Skin of body (tissue), 2 donors: ENCODE data around the gene DNAJC3. TPM values are rescaled to one million over a fixed set of nuclear protein-coding genes. Genes with fewer than 3 reads are reported as not detected.
"Not testable (repeated sequence)": the region's sequence is repeated elsewhere in the genome, so short reads cannot be mapped to it uniquely, and the experiment has no call there.

Experiments used
- DNase-seq: peaks from one replicate; lab custom pipeline; 2025; lab: John Stamatoyannopoulos, UW
- total RNA-seq: library from RNA; depleted of rRNA; stranded (reverse); fragments of >200 nt; gene quantifications from one replicate; pipeline ENCODE4 v1.2.3, GENCODE V29; 2014

Gene DNAJC3
- total RNA-seq, 1 donor from 2014 or later: 38.0 TPM

- DNase-seq: no peak
Measured at GRCh38 chr13:95714142-95714832, 37.3 kb downstream of the DNAJC3 start.

DNA sequence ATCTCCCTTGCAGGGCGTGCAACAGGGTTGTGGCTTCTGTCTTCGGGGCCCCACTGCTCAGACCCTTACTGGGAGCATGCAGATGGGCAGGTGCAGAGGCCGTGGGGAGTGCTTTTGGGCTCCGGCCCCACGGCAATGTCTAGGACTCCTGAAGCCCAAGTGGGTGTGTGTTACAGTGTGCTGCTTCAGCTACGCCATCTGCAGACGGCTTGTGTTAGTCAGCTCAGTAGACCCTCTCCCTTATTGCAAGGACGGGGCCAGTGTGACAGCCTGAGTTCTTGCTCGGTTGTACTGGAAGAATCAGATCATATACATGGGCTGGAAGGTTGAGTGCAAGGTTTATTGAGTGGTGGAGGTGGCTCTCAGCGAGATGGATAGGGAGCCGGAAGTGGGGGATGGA lies 39.3 kb downstream of the DNAJC3 start:
- no peak for DNase-seq

GRCh38 chr13:95722241-95722640 lies 45.3 kb downstream of the DNAJC3 start:
- no peak for DNase-seq

DNA sequence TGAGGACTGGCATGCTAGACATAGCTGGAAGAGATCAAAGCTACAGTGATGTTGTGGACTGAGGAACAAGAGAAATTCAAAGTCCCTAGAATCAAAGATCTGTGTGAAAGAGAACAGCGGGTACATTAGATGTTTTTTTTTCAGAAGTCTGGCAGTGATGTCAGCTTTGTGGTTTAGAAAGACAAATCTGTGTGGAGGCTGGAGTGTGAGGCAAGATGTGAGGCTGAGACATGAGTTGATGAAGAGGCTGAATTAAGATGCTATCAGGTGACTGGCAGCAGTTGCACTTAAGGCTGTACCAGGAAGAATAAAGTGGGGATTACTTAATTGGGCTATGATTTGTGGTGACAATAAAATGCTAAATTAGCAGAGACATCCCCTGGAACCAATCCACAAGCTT lies 46.5 kb downstream of the DNAJC3 start:
- no peak for DNase-seq

DNA sequence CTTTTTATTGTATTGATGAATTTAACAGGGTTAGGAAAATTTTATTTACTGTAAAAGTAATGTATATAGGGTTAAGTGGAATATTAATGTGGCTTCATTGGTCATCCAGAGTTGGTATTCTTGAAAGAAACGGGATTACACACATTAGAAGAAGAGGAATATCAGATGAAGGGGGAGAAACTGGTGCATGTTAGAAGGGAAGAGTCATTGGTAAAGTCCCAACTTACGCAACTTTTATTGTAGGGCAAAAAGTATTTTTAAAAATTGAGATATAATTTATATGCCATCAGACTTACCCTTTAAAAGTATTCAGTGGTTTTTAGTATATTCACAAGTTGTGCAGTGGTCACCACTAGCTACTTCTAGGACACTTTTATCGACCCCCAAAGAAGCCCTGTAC lies 47.3 kb downstream of the DNAJC3 start:
- no peak for DNase-seq

GRCh38 chr13:95726876-95727275 lies 49.9 kb downstream of the DNAJC3 start:
- no peak for DNase-seq

GRCh38 chr13:95728957-95729356 lies 52.0 kb downstream of the DNAJC3 start:
- no peak for DNase-seq

- no peak for DNase-seq
Measured at GRCh38 chr13:95734124-95734523, 57.2 kb downstream of the DNAJC3 start.

- DNase-seq: not testable (repeated sequence)
Measured at GRCh38 chr13:95740071-95740978, 63.4 kb downstream of the DNAJC3 start.

- DNase-seq: no peak
Measured at GRCh38 chr13:95740979-95741320, 64.0 kb downstream of the DNAJC3 start.

DNA sequence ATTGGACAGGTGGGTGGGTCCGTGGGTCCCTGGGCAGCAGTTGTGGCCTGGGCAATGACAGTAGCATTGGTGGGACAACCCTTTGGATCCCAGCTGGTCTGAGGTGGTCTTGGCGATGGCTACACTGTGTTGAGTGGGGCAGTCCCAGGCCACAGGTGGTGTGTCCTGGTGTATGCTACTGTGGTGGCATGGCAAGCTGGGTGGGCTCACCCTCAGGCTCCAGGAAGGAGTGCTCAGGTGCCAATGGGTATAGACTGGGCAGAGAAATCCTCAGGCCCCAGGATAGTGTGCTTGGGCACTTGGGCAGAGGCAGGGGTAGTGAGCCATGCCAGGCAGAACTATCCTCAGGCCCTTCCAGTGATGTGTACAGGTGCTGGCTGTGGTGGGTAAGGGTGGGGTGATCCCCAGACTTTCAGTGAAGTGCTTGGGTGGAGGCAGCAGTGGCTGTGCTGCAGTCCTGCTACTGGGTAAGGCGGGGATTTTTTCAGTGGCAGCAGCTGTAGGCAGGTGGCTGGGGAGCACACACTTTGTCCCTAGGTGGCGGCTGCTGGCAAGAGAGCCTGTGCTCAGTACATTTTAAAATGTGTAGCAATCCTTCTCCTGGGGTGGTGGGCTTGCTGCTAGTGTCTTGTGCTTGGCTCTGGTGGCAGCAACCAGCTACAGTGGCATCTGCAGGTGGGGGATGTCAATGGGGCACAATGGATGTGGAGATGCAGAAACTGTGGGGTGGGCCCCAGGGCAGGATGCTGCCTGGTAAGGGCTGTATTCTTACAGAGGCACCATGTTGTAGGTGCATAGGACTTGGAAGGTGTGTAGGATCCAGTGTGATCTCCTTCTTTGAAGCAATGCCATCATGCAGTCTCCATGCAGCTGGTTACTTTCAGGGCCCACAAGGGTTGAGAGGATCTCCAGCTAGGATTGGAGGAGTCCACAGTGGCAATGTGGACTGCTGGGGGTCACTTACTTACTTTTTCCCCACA lies 64.9 kb downstream of the DNAJC3 start:
- no peak for DNase-seq

DNA sequence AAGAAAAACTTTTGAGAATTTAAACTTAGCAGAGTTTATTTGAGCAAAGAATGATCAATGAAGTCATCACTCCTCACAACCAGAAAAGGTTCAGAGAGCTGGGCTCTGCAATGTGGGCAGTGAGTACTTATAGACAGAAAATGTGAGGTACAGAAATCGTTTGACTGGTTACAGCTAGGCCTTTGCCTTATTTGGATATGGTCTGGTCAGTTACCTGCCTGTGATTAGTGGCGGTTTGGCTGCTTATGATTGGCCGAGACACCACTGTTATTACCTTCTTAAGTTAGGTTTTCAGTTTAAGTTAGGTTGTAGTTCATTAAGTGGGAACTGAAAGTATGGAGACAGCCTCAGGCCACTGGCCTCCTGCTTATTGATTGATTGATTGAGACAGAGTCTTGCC lies 66.3 kb downstream of the DNAJC3 start:
- no peak for DNase-seq

DNA sequence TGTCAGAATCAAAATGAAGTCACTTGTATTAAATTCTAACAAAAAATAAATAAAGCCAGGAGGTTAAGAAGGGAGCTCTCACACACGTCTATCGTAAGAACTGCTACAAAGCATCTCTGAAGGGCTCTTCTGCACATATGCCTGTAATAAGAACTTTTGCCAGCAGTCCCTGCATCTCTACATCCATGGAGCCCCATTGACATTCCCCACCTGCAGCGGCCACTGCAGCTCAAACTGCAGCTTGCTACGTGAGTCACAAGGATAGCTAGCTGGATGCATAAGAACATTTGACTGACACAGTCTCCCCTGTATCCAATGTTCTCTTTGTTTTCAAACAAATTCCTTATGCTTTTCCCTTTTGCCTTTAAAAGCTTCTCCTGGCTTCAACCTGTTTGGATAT lies 68.3 kb downstream of the DNAJC3 start:
- no peak for DNase-seq

- no peak for DNase-seq
Measured at GRCh38 chr13:95745752-95746151, 68.8 kb downstream of the DNAJC3 start.

DNA sequence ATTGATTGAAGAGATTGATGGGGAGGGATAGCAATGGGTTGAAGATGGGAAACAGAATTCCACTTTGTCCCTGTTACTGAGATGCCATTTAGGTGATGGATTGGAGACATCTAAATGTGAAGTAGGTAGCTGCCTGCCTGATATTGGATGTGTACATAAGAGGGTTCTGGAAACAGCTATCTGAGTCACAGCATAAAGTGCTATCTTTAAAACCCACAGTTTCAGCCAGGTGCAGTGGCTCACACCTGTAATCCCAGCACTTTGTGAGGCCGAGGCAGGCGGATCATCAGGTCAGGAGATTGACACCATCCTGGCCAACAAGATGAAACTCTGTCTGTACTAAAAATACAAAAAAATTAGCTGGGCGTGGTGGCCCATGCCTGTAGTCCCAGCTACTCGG lies 72.6 kb downstream of the DNAJC3 start:
- DNase-seq: no peak

DNA sequence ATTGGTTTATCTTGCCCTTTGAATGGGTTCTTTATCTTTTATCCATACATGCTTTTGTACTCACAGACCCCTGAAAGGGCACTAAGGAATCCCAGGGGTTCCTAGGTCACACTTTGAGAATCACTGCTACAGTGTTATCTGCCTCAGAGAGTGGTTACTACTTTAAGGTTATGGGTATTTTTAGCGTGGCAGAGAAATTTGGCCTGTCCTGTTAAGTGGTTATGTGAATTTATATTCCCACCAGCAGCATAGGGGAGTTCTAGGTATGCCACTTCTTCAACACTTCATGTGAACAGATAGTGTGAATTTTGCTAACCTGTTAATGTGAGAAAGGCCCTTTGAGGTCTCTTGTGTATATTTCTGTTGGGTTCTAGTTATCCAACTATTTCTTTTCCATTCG lies 75.7 kb downstream of the DNAJC3 start:
- DNase-seq: no peak

GRCh38 chr13:95754069-95754468 lies 77.1 kb downstream of the DNAJC3 start:
- no peak for DNase-seq

GRCh38 chr13:95756072-95756471 lies 79.1 kb downstream of the DNAJC3 start:
- DNase-seq: no peak

- not testable (repeated sequence) for DNase-seq
Measured at GRCh38 chr13:95762626-95763025, 85.7 kb downstream of the DNAJC3 start.

DNA sequence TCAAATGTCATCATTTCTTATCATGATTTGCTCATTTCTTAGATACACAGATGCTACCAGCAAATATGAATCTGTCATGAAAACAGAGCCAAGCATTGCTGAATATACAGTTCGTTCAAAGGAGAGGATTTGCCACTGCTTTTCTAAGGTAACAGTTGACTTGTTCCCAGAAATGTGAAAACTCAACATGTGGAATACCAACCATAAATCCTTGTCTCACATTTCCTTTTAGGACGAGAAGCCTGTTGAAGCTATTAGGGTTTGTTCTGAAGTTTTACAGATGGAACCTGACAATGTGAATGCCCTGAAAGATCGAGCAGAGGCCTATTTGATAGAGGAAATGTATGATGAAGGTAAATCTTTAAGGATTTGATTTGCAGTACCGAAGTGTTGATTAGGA lies 86.7 kb downstream of the DNAJC3 start:
- no peak for DNase-seq

DNA sequence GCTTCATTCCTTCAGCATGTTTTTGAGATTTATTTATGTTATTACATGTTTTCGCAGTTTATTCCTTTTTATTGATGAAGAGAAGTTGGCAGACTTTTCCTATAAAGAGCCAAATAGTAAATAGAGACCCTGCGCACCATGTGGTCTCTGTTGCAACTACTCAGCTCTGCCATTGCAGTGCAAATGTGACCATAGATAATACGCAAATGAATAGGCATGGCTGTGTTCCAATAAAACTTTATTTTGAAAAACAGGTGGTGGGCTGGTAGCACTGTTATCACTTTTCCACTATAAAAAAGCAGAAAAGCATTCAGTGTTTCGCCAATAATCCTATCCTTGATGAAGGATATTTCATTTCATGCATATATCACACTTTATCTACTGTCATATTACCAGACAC lies 95.0 kb downstream of the DNAJC3 start:
- DNase-seq: no peak

DNA sequence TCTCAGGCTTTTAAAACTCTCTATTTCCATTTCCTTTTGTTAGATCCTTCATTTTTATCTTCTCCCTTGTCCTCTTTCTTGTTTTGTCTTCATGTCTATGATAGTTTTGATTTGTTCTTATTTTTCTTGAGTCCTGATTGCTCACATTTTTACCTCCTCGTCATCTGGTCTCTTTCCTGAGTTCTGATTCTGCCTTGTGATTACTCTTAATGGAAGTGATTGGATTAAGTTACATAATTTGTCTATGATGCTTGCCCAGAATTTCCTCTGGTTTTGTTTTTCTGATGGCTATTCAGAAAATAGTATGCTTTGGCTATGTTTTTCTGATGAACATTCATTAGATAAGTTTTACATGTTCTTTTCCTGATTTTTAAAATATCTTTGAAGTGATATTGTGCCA lies 102.6 kb downstream of the DNAJC3 start:
- DNase-seq: no peak
